ENCODE measurements around the gene NT5DC4. TPM values are rescaled to one million over a fixed set of nuclear protein-coding genes. Genes with fewer than 3 reads are reported as not detected.

Gene NT5DC4
- total and polyA plus RNA-seq, 2 of the 4 experiments (the other 2 are of a cell fraction), result not detected

DNA sequence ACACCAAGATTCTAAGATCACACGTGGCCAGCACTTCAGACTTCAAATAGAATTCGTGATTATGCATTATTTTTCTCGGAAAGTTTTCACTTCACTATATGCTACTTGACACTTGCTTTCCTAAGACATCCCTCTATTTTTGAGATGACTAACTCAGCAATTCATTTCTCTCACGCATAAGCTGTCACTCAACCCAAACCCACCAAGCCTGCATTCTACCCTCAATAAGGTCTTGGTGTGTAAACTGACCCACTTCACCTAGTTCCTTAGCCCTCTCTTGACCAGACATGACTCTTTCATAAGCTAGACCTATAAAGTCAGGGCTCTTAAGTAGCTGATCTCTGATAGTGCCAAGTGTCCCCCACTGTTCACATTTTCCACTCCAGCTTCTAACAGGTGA is 31.8 kb downstream of the NT5DC4 start:
- Histone ChIP-seq H2BK120ac (ENCODE audit: low read depth, low read length) (peak overlapping the region; percentile 70; the same call in 1 of the 2 replicates), H2BK15ac (ENCODE audit: low read depth, low read length) (no peak overlapping the region), H3K9me1 (ENCODE audit: insufficient read depth, low read length) (peaks cover 6% of the 10 kb centered on the region), H3K18ac (ENCODE audit: low read depth, low read length) (peak overlapping the region; percentile 51; the same call in 1 of the 2 replicates), H3K9ac (ENCODE audit: low read depth, low read length) (no peak overlapping the region), H4K91ac (ENCODE audit: insufficient read depth, low read depth, low read length) (no peak overlapping the region), H3K23ac (ENCODE audit: low read depth, low read length) (peak overlapping the region; percentile 58; the same call in 1 of the 2 replicates), H3K56ac (ENCODE audit: extremely low read depth, insufficient read depth, low read length) (no peak overlapping the region), H2BK20ac (ENCODE audit: low read depth, low read length) (peak overlapping the region; percentile 4; the same call in 1 of the 2 replicates), H3K4ac (ENCODE audit: low read depth, low read length) (peak overlapping the region; percentile 63), H3K4me1 (ENCODE audit: control insufficient read depth, insufficient read depth, low read length) (peaks cover 10% of the 10 kb centered on the region), H4K5ac (ENCODE audit: low read depth, low read length) (peak overlapping the region; percentile 52; the same call in 1 of the 2 replicates), H3K27me3 (ENCODE audit: control insufficient read depth, insufficient read depth, low read length) (no peaks in the 10 kb centered on the region), H4K20me1 (ENCODE audit: insufficient read depth, low read length) (no peaks in the 10 kb centered on the region), H2AFZ (replicated peaks; ENCODE audit: low read length, poor library complexity) (peak overlapping the region; percentile 76), H2BK5ac (ENCODE audit: low read depth, low read length, poor library complexity, severe bottlenecking) (peak overlapping the region; percentile 66), H3K36me3 (ENCODE audit: control insufficient read depth, insufficient read depth, low read length) (peaks cover 2% of the 10 kb centered on the region; the same call in 1 of the 2 replicates), H4K8ac (ENCODE audit: low read depth in 2 of 2, low read length in 2 of 2) (peak overlapping the region in 1 of 2 experiments; percentile 79; a peak in 2 of 4 replicates), H3K79me1 (ENCODE audit: low read depth in 1 of 2, low read length in 2 of 2) (peaks cover 53 to 60% of the 10 kb centered on the region in 2 experiments), H3K27ac (ENCODE audit: insufficient read depth, low read length) (no peak overlapping the region), H2AK5ac (ENCODE audit: low read depth, low read length) (no peak overlapping the region; the same call in 1 of the 2 replicates), H3K4me3 (ENCODE audit: insufficient read depth, low read depth, low read length) (no peak overlapping the region), H2AK9ac (replicated peaks; ENCODE audit: low read depth, low read length, poor library complexity) (peak overlapping the region; percentile 80), H3K9me3 (ENCODE audit: control insufficient read depth, insufficient read depth, low read length) (no peaks in the 10 kb centered on the region), H3K4me2 (ENCODE audit: low read depth, low read length) (peak overlapping the region; percentile 77), H3K14ac (replicated peaks; ENCODE audit: low read depth, low read length) (peak overlapping the region; percentile 57)
- no TSS peak for BruUV-seq (replicated peaks)
- ATAC-seq (ENCODE audit: low read depth), result no peak
- 72% methylated on average over 4 of the region's 4 CpGs; no CpG with 5 or more reads in 1 of the 2 experiments for WGBS, 2 experiments (ENCODE audit: extremely low coverage in 2 of 2, insufficient read length in 1 of 2)
- intact Hi-C loops (cut with micrococcal nuclease), result no loop called here
- TF ChIP-seq RFX5 (IDR thresholded peaks at IDR 0.05; ENCODE audit: low read depth, low read length) (no peak), NFE2L2 (IDR thresholded peaks at IDR 0.05; ENCODE audit: low read depth, low read length) (no peak), MAZ (IDR thresholded peaks at IDR 0.05; ENCODE audit: borderline replicate concordance, low read depth, low read length) (no peak), MXI1 (IDR thresholded peaks at IDR 0.05; ENCODE audit: borderline replicate concordance, low read depth, low read length) (no peak), RAD21 (IDR thresholded peaks at IDR 0.05; ENCODE audit: low read length) (no peak)
- TF ChIP-seq, protein P1, sequence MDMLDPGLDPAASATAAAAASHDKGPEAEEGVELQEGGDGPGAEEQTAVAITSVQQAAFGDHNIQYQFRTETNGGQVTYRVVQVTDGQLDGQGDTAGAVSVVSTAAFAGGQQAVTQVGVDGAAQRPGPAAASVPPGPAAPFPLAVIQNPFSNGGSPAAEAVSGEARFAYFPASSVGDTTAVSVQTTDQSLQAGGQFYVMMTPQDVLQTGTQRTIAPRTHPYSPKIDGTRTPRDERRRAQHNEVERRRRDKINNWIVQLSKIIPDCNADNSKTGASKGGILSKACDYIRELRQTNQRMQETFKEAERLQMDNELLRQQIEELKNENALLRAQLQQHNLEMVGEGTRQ (IDR thresholded peaks at IDR 0.05; ENCODE audit: low read depth, low read length), result no peak
- TF ChIP-seq, protein P2, sequence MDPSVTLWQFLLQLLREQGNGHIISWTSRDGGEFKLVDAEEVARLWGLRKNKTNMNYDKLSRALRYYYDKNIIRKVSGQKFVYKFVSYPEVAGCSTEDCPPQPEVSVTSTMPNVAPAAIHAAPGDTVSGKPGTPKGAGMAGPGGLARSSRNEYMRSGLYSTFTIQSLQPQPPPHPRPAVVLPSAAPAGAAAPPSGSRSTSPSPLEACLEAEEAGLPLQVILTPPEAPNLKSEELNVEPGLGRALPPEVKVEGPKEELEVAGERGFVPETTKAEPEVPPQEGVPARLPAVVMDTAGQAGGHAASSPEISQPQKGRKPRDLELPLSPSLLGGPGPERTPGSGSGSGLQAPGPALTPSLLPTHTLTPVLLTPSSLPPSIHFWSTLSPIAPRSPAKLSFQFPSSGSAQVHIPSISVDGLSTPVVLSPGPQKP (IDR thresholded peaks at IDR 0.05; ENCODE audit: borderline replicate concordance, low read depth, low read length), result no peak
- in situ Hi-C loops (cut with MboI; ENCODE audit: low sequenced_read_pairs), result loop anchor here (5.0 to 10.0 kb wide), 2 partner anchors 122 to 195 kb away; no protein-coding TSS in a partner anchor
- dilution Hi-C loops (cut with HindIII; ENCODE audit: low sequenced_read_pairs, unreplicated experiment), result no loop called here
- DNase-seq, result no peak
- CTCF ChIA-PET, result interaction anchor here (0.8 to 5.0 kb wide), 4 partner anchors 133 to 207 kb away, joined by 5 to 90 read pairs (median 16); no protein-coding TSS in a partner anchor
- POLR2A ChIA-PET (ENCODE audit: unreplicated experiment), result no interaction called here

Measured in IMR-90 (cell line).